ENCODE results near the gene AKAP6.

Gene AKAP6

DNA sequence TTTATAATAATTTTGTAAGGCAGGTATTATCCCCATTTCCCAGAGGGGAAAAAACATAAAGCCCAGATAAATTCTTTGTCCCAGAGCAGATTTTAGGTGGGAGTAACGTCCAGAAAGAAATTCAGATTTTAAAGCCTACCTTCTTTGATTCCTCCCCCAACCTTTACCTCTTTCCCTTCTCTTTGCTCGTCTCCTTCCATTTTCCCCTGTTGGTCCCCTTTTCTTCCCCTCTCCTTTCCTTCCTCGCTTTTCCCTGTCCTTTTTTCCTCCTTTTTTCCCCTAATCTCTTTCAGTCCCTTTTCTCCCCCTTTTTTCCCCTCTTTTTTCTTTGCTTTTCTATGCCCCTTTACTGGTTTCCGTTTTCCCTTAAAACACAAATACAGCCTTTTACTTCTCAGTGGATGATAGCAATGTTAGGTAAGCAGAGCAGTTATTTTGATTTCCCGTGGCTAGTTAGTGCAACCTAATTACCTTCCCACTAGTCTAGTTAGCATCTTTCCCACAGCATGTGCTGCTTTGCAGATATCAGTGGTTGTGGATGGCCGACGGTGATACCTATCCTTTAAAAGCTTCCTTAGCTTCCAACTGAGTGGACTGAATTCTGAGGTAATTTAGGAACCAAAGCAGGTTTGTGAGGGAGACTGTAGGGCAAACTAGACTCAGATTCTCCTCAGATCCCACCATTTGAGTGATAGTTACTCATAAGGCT, 10.9 kb upstream of the AKAP6 start:
- DNase-seq (ENCODE audit: low read depth): no peak
- TF ChIP-seq, protein P1, sequence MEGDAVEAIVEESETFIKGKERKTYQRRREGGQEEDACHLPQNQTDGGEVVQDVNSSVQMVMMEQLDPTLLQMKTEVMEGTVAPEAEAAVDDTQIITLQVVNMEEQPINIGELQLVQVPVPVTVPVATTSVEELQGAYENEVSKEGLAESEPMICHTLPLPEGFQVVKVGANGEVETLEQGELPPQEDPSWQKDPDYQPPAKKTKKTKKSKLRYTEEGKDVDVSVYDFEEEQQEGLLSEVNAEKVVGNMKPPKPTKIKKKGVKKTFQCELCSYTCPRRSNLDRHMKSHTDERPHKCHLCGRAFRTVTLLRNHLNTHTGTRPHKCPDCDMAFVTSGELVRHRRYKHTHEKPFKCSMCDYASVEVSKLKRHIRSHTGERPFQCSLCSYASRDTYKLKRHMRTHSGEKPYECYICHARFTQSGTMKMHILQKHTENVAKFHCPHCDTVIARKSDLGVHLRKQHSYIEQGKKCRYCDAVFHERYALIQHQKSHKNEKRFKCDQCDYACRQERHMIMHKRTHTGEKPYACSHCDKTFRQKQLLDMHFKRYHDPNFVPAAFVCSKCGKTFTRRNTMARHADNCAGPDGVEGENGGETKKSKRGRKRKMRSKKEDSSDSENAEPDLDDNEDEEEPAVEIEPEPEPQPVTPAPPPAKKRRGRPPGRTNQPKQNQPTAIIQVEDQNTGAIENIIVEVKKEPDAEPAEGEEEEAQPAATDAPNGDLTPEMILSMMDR (IDR thresholded peaks at IDR 0.05; ENCODE audit: low read depth, low read length, missing control alignments): no peak
- H3K4me3 ChIP-seq (ENCODE audit: low read depth, low read length): no peak overlapping the region

DNA sequence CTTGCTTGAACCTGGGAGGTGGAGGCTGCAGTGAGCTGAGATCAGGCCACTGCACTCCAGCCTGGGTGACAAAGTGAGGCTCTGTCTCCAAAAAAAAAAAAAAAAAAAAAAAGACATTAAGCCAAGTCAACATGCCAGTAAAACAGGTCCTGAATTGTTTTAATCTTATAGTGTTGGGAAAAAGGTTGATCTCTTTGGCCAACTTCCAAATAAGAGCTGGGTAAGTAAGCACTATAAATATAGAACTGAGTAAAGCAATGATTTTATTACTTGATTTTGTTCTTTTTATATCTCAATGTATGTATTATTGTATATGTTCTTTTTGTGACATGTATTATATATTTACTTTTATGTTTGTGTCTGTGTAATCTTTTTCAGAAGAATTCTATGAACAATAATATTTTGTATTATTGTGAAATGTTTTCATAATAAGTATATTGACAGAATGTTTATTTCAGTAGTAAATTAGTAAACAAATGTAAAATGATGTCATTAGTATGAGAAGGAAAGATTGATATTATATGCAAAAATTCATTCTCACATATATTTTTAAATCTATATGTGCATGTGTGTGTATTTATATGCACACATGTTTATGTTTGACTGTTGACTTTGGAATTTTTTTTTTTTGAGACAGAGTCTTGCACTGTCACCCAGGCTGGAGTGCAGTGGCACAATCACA, 9.6 kb upstream of the AKAP6 start:
- DNase-seq (ENCODE audit: low read depth): no peak

DNA sequence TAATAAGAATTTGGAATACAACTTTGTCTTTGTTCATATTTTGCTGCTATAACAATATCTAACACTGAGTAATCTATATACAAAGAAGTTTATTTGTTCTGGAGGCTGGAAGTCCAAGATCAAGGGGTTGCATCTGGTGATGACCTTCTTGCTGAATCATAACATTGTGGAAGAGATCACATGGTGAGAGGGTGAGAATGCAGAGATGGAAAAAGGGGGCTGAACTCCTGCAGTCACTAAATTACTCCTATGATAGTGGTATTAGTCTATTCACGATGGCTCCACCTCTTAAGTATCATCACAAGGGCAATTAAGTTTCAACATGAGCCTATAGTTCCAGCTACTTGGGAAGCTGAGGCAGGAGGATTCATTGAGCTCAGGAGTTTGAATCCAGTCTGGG, 4.5 kb upstream of the AKAP6 start:
- H3K4me3 ChIP-seq (ENCODE audit: low read depth, low read length): no peak overlapping the region
- TF ChIP-seq, protein P1 (IDR thresholded peaks at IDR 0.05; ENCODE audit: low read depth, low read length, missing control alignments): no peak
- no peak for DNase-seq (ENCODE audit: low read depth)

More for the DNA sequence above, 9.6 kb upstream of the AKAP6 start:
- no peak overlapping the region for H3K4me3 ChIP-seq (ENCODE audit: low read depth, low read length)
- TF ChIP-seq, protein P1 (IDR thresholded peaks at IDR 0.05; ENCODE audit: low read depth, low read length, missing control alignments): no peak

DNA sequence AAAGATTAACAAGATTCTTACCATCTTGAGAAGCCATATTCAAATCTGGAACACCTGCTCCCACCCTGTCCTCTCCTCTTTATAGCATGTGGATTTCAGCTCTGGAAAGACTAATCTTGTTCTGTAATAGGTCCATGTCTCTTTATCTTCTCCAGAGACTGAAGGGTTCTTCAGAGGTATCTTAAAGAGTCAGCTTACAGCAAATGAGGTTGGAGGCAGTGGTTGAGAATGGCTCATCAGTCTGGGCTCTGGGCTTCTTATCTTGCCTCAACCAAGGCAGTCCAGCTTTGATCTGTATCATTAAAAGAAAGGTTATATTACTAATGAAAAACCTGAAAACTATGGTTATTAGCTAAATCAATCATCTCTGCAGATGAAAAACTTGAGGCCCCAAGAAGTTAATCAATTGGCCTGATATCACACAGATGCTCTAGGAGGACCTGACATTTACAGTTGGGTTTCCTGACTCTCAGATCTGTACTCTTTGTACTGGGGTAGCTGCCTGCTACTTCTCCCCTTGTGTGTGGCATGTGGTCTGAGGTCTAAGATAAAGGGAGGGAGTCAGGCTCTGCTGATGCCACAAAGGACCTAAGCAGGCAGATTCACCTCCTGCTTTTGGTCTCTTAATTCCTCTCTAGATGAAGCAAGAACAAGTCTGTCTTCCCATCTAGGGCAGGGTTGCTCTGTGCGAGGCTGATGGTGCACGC, 1.7 kb upstream of the AKAP6 start:
- no peak overlapping the region for H3K4me3 ChIP-seq (ENCODE audit: low read depth, low read length)
- no peak for DNase-seq (ENCODE audit: low read depth)
- TF ChIP-seq, protein P1 (IDR thresholded peaks at IDR 0.05; ENCODE audit: low read depth, low read length, missing control alignments): no peak

DNA sequence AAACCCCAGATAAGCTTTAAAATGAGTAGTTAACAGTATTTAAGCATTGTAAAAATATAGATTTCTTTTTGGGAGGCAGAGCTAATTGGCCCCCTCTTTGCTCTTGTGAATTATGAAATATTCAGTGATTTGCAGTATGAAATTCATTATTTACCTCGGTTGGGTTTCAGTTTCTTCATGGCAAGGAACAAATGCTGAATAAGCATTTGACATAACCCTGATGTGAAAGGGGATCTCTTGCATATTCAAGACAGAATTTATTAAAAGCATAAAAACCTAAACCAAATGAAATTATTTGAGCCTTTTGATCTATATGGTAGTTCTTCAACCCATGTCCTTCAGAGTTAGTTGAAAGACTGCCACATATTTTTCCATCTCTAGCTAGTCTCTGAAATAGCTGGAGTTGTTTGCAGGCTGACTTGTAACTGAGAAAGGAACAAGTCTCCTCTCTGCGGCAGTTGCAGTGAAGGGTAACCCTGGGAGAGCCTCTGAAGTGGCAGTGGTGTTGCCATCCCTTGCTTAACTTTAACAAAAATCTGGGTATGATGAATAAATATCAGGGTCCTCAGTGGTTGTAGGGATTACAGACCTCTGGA, 690 bp downstream of the AKAP6 start:
- DNase-seq (ENCODE audit: low read depth): no peak
- H3K4me3 ChIP-seq (ENCODE audit: low read depth, low read length): no peak overlapping the region
- TF ChIP-seq, protein P1 (IDR thresholded peaks at IDR 0.05; ENCODE audit: low read depth, low read length, missing control alignments): no peak

DNA sequence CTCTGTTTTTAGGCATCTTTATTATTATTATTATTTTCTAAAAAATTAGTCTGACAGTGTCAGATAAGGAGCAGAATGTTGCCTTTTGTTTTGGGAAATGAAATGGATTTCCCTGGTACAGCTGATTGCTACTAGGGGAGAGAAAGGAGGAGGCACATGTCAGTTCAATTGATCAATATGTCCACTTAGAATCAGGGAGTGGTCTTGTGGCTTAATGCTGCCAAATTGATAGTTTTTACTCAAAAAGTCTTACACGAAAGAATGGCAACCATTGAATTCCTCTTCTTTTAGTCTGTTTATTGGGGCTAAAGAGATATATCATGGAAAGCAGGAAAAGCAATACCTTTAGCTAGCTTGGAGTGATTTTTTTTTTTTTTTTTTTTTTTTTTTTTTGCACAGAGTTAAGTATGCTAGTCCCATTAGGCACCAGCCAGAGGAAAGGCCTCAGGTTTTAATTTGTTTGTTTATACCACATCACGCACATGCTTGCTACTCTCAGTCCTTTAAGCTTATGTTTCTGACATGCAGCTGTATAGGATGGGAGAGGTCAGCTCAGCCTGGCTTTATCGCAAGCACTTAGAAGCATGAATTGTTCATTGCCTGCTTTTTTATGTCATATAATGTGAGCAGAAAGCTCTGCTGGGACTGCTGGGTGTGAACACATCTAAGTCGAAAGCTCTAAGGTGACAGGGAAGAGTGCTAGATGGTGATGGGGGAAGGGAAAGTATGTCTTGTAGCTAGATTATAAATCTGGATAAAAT, 1.4 kb downstream of the AKAP6 start:
- H3K4me3 ChIP-seq (ENCODE audit: low read depth, low read length): no peak overlapping the region
- no peak for DNase-seq (ENCODE audit: low read depth)
- TF ChIP-seq, protein P1 (IDR thresholded peaks at IDR 0.05; ENCODE audit: low read depth, low read length, missing control alignments): no peak

All from GM12864 (cell line).